NCI-H146 treated with DMSO at 0.1 percent for 48 hours (cell line): ENCODE measurements around the gene ZNF264.
"Not testable (repeated sequence)": the region's sequence is repeated elsewhere in the genome, so short reads cannot be mapped to it uniquely, and the experiment has no call there.

Source experiments
- DNase-seq: peaks from one replicate; lab custom pipeline; 2025; ENCODE audit not compliant: unreplicated experiment; lab: John Stamatoyannopoulos, UW

The ZNF264 gene

DNA sequence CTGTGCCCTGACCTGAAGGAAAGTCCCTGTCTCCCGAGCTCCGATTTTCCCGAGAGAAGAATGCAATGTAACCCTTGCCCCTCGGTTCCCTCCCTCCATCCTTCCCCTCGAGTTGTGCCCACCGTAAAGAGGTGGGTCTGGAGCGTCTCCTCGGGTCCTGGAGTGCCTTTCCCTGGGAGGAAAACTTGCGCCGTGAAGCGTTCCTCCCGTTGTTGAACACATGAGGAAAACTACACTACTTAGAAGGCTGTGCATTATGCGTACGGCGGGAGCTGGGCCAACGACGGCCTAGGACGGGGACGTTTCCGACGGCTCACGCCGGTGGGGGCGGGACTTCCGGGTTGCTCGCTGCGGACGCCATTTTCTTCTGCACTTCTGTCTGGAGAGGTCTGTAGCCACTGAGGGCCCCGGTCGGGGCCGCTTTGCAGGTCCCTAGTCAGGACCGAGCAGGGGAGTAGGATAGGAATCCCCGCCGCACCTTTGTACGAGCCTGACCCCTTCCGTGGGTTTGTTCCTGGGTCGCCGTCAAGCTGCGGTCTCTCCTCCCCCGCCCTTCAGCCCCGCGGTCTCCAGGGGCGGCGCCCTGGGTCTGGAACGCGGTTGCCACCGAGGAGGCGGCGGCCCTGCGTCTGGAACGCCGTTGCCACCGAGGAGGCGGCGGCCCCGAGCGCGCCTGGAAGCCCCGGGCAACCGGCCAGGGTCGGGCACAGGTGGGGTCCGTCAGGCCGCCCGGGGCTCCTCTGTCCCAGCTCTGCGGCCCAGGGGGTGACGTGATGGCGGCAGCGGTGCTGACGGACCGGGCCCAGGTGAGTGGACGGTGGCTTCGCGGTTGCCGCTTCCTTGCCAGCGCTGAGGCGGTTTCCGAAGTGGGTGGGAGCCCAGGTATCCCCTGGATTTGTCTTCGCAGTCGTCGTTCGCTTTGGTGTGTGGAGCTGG, at the start of gene ZNF264:
TSS of gene ZNF264 (plus strand) at position 360 of the 936 bp plus-strand sequence. CDS start at position 774, 414 bp downstream.
- DNase-seq, result peak; percentile 80

DNA sequence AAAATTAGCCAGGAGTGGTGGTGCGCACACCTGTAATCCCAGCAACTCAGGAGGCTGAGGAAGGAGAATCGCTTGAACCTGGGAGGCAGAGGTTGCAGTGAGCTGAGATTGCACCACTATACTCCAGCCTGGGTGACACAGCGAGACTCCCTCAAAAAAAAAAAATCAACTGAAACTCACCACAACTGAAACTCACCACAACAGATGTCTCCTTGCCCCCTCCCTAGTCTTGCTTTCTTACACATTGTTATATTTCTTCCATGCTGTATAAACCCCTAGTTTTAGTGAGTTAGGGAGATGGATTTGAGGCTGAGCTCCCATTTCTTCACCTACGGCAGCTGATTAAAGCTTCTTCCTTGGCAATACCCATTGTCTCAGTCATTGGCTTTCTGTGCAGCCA, 49.6 kb upstream of the ZNF264 start:
- DNase-seq, result no peak

DNA sequence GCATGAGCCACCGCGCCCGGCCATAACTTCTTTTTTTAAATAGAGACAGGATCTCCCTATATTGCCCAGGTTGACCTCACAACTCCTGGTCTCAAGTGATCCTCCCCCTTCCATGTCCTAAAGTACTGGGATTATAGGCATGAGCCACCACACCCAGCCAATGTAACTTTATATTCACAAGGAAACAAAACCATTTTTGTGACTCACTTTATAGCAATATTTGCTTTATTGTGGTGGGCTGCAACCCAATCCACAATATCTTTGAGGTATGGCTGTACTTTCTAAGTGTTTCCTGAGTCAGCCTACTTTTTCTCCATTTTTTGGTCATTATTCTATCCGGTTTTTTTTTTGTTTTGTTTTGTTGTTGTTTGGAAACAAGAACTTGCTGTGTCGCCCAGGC, 38.4 kb upstream of the ZNF264 start:
- DNase-seq, result no peak

DNA sequence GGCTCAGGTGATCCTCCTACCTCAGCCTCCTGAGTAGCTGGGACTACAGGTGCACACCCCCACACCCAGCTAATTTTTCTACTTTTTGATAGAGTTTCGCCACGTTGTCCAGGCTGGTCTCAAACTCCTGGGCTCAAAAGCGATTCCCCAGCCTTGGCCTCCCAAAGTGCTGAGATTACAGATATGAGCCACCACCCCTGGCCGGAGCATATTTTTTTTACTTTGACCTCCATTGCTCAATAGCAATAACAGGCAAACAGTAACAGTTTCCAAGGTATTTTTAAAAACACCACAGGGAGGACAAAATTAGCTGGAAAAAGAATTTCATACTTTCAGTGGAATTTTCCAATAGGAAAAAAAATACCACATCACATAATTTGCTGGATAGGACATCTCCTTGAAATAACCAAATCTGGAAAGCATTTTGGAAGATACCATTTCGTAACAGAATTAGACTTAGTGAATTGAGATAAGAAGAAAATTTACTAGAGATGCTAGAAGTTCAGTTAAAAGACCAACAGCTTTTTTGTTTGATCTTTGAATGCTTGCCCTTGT, 29.2 kb upstream of the ZNF264 start:
- DNase-seq, result no peak

DNA sequence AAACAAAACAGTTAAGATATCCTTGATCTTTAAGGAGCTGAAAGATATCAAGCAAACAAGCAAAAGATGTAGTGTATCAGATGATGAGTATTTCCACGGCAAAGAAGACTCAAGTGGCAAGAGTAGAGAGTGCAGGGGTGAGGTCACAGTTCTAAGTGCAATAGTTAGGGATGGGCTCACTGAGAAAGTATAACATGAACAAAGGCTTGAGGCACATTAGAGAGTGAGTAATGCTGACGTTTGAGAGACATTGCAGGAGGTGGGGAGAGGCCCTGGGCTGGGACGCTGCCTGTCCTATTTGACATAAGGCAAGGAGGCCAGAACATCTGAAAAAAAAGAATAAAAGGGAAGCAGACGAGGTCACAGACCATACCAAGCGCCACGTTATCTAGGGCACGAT, 25.5 kb upstream of the ZNF264 start:
- no peak for DNase-seq

DNA sequence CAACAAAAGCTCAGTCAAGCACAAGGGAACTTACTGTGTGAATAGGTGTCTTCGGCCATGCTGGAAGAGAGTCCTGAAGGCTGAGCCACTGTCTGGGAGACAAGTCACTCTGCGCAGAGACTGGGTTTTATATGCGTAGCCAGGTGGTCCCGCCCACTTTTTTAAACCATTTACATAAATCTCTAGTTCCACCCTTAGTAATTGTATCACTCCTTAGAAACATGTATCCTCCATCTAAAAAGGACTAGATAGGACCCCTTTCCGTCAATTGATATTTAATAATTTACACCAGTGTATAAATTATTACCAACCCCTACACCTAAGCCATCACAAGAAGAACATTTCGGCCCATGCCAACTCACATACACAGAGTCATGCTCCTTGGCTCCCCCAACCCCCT, 23.9 kb upstream of the ZNF264 start, which contains the start of gene DUXA:
TSS of gene DUXA (minus strand) at position 101 of the 400 bp plus-strand sequence. CDS start at position 59, 42 bp downstream.
- DNase-seq, result no peak

DNA sequence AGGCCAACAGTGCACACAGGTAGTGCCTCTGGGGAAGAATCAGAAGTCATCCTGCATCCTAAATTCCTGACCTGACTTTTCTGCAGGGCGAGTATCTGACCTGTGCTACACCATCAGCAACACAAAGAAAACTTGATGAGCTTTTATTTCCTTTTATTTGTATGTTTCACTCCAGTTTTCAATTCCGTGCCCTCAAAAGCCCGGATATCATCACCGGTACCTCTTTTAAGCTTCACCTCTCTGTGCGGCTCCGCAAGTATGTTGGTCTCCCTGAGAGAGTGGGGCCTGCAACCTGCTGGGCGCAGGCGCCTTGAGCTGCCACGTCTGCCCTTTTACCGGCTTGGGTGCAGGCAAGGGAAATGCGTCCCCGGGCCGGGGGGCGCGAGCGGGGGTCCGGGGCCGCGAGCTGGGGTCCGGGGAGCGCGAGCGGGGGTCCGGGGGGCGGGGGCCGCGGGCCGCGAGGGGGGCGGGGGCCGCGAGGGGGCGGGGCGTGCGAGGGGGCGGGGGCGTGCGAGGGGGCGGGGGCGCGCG, 19.7 kb upstream of the ZNF264 start:
- peak; percentile 22 for DNase-seq

DNA sequence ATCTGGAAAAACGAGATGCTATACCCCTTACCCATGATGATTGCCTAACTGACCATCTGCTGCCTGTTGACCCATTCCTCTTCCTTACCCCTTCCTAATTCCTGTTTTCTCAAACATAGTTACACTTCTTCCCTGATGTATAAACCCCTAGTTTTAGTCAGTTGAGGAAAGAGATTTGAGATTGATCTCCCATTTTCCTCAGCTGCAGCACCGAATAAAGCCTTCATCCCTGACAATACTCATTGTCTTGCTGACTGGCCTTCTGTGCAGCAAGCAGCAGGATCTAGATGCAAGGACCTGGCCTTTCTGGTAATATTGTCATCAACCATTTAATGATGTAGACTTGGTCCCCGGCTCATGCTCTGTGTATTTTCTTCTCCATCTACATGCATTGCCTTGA, 999 bp upstream of the ZNF264 start:
- no peak for DNase-seq

DNA sequence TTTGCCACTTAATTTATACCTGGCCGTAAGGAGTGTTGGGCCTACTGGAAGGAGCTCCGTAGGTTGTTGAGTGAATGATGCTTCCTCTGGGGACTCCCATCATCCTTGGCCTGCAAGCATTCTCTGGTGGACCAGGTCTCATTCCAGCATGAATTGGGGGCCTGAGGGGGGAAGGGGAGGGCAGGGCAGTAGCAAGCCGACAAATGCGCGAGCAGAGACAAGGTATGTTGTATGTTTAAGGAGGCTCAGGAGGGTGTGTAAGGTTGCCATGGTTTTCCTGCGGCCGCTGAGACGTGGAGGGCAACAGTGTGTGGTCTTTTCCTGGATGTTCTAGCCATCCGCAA, 749 bp downstream of the ZNF264 start:
- DNase-seq, result no peak

DNA sequence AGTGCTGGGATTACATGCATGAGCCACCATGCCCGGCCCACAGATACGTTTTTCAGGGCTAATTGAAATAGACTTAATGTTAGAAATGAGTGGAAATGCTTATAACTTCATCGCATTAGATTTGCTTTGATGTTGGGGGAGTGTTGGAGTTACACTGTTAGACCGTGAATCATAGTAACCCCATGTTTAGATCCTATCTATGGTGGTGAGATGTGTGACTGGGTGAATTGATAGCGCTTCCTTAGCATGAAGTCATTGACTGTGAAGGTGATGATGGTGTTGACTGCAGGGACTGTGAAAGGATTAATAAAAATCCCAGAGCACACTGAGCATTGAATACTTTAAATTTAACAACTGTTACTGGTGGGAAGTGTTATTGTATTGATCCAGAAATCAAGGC, 1.7 kb downstream of the ZNF264 start:
- DNase-seq, result no peak

DNA sequence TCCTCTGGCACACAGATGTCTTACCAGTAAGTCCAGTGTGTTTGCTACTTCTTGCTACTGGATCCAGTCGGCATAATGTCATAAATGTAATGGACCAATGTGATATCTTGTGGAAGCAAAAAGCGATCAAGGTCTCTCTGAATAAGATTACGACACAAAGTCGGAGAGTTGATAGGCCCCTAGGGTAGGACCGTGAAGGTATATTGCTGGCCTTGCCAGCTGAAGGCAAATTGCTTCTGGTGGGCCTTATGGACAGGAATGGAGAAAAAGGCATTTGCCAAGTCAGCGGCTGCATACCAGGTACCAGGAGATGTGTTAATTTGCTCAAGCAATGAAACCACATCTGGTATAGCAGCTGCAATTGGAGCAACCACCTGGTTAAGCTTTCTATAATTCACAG, 6.6 kb downstream of the ZNF264 start:
- DNase-seq, result not testable (repeated sequence)

DNA sequence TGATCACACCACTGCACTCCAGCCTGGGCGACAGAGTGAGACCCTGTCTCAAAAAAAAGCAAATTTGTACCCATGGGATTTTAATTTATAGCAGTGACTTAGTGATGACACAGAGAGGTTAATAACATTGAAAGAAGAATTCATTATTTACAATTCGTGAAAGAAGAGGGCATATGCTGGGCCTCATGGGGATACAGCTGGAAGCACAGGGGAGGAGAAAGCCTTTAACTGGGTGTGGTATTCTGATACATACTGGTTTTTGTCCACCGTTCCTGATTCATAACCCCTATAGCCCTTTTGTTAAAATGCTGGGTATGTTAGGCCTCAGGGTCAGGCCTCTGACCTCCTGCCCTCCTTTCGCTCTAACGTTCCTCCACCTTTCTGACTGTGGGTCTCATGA, 10.9 kb downstream of the ZNF264 start:
- no peak for DNase-seq

DNA sequence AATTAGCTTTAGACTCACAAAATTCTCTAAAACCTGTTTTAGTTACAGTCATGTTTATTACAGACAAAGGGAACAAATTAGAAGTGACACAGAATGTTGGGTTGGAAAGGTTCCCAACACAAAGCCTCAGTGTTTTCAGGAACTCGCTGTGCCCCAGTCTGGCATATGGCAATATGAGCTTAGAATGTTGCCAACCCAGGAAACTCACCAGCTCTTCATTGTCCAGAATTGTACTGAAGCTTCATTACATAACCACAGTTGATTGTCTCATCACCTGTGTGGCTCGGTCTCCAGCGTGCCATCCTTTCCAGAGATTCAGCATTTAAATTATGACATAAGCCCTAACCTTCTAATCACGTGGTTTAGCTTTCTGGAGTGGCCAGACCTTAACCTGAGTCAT, 19.1 kb downstream of the ZNF264 start:
- no peak for DNase-seq

DNA sequence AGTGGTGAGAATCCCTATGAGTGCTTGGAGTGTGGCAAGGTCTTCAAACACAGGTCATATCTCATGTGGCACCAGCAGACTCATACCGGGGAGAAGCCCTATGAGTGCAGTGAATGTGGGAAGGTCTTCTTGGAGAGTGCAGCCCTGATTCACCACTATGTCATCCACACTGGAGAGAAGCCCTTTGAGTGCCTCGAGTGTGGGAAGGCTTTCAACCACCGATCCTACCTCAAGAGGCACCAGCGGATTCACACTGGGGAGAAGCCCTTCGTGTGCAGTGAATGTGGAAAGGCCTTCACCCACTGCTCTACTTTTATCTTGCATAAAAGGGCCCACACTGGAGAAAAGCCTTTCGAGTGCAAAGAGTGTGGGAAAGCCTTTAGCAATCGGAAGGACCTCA, 20.8 kb downstream of the ZNF264 start:
- no peak for DNase-seq

DNA sequence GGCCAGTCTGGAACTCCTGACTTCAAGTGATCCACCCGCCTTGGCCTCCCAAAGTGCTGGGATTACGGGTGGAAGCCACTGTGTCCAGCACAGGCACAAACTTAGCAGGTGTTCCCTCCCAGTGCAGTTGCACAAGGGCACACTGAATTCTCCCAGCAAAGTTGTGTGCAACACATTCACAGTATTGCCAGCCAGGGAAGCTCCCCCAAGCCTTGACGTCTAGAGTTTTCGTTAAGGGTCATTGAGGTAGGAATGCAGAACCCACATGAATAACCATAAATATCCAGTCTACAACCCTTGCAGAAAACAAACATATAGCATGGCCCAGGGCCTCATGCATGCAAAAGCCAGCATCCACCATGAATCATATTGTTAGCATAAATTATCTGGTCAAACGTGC, 36.2 kb downstream of the ZNF264 start:
- no peak for DNase-seq

DNA sequence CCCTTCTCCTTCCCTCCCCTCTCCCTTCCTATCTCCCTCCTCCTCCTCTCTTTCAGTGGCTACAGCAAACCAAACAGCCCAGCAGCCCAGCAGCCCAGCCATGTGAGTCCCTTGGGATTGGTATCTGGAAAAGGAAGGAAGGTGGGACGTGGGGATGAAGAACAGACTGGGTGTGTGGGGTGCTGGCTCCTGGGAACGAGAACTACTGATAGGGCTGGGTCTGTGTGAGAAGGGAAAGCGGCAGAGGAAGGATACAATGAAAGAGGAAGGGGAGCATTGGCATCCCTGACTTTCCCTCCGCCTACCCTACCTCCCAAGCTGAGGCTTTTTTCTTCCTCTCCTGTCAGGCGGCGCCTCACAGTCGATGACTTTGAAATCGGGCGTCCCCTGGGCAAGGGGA, 40.4 kb downstream of the ZNF264 start:
- DNase-seq, result no peak

DNA sequence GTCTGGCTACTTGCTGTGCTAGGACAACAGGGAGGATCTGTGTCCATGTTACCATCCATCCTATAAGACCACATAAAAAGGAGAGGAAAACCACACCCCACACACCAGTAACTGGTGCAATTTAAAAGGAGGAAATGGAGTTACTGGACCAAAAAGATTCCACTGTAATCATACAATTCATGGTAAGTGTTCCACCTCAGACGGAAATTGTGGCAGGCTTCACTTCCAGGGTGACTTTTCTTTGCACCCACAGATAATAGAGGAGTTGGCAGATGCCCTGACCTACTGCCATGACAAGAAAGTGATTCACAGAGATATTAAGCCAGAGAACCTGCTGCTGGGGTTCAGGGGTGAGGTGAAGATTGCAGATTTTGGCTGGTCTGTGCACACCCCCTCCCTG, 41.9 kb downstream of the ZNF264 start:
- DNase-seq, result no peak

DNA sequence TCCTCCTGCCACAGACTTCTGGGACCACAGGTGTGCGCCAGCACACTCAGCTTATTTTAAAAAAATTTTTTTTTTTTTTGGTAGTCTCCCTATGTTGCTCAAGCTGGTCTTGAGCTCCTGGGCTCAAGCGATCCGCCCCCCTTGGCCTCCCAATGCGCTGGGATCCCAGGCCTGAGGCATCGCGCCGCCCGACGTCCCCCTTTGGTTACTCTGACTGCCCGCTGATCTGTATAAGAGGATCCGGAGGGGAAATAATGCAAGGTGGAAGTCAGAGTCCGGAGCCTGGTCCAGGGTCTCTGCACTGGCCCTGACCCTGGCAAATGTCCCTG, 48.6 kb downstream of the ZNF264 start:
- DNase-seq, result no peak

DNA sequence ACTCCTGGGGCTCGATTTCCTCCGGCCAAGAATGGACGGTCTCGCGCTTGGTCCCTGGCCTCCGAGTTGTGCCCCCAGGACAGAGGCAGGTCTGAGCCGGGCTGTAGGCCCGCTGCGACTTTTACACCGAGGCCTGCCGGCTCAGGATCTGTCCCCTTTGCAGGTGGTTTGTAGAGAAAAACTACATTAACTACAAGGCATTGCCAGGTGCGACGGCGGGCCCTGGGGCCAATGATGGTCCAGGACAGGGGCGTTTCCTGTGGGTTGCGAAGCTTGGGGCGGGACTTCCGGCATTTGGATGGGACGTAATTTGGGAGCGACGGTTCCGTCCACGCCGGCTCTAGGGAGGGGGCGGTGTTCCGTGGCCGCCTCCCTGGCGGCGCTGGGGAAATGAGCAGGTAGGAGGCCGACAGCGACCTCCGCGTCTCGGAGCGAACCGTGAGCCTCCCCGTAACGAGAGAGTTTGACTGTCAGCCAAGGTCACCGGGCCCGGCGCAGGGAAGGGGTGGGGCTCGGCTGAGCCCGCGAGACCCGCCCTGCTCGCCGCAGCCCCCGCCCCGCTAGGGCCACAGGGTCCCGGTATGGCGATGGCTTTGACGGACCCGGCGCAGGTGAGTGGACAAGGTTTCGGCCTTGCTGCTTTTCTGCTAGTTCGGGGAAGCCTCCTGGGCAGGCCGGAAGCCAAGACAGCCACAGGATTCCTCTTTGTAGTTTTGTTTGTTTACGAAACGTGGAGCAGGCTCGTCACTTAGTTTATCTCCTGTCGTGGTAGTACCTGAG, 49.2 kb downstream of the ZNF264 start, which contains the start of gene ZNF805:
TSS of gene ZNF805 (plus strand) at position 322 of the 780 bp plus-strand sequence. CDS start at position 582, 260 bp downstream.
- DNase-seq, result peak; percentile 85

DNA sequence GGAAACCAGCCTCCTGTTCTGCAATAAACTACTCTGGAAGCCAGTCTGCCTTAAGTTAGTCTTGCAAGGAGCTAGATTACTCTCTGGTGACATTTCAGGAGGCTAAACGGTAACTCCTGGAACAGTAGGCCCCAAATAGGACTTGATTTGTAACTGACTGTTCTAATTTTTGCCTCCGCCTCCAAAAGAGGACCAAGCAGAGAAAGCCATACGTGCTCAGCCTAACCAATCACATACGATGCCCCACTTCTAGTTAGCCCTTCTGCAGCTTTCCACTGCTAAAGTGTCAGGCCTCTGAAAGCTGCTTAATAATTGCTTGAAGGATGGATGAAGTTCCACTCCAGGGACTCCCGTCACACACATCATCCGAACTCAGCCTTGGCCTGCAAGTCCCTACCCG, 49.9 kb downstream of the ZNF264 start:
- DNase-seq, result no peak

DNA sequence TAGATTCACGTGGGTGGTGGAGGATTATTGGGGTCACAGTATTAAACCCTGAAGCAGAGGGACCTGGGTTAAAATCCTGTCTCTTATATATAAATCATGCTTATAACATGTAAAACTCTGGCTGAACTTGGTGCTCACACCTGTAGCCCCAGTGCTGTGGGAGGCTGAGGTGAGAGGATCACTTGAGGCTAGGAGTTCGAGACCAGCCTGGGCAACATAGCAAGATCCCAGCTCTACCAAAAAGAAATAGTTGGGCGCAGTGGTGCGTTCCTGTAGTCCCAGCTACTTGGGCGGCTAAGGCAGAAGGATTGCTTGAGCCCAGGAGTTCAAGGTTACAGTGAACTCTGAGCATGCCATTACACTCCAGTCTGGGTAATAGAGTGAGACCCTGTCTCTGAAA, 51.5 kb downstream of the ZNF264 start:
- DNase-seq, result no peak

DNA sequence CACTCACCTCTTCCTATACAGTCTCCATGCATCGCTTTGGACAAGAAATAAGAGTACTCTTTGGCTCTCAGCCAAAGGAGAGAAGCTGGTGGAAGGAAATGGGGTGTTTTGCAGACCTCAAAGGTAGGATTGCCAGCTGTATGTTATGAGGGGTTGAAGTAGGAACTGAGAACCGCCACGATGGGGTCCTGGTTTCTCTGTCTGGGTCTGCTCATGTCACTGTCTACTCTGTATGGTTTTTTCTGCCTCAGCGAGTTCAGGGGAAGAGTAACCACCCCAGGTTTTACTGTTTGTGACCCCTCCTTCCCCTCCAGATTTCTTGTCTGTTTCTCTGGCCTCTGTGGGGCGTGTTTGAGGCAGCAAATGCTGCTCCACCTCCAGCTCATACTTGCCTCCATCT, 53.2 kb downstream of the ZNF264 start:
- no peak for DNase-seq
